ENCODE measurements around the gene NABP1. TPM values are rescaled to one million over a fixed set of nuclear protein-coding genes. Genes with fewer than 3 reads are reported as not detected.

Gene NABP1
- total and polyA plus RNA-seq, 10 of the 15 experiments (the other 5 are each of a cell fraction or from before 2014, with no cell fraction given): 22.9 to 65.7 (median 39.9) TPM

DNA sequence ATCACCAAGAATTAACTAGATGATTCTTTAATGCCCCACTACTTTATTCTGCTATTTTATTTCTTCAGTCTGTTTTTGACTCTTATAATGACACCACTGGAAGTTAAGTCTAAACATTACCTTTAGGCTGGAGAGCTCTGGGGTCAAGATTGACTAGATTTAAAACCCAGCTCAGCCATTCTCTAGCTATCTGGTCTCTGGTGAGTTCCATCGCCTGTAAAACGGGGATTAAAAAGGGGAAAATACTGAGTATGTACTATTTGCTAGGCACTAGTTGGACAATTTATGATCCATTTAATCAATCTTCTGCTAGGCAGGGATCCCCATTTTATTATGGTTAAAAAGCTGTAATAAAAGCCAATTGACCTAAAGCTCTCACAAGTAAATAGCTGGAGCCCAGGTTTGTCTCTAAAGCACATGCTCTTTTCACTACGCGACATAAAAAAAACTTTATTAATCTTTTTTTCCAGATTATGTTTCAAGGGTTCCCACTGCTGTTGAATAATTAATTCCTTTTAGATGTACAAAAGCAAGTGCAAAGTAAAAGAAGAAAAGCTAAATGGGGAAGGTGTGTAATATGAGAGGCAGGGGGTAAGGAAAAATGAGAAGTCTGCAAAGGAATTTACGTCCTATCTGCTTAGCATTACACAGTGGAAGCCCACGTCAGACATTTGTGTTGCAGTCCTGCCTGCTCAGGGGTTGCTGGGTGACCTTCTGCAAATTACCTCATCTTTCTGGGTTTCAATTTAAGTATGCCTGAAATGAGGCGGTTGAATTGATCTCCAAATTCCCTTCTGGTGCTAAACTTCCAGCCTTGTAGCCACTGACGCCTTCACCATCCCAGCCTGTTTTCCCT, 918 bp upstream of the NABP1 start (continued):
- TF ChIP-seq, protein P1, sequence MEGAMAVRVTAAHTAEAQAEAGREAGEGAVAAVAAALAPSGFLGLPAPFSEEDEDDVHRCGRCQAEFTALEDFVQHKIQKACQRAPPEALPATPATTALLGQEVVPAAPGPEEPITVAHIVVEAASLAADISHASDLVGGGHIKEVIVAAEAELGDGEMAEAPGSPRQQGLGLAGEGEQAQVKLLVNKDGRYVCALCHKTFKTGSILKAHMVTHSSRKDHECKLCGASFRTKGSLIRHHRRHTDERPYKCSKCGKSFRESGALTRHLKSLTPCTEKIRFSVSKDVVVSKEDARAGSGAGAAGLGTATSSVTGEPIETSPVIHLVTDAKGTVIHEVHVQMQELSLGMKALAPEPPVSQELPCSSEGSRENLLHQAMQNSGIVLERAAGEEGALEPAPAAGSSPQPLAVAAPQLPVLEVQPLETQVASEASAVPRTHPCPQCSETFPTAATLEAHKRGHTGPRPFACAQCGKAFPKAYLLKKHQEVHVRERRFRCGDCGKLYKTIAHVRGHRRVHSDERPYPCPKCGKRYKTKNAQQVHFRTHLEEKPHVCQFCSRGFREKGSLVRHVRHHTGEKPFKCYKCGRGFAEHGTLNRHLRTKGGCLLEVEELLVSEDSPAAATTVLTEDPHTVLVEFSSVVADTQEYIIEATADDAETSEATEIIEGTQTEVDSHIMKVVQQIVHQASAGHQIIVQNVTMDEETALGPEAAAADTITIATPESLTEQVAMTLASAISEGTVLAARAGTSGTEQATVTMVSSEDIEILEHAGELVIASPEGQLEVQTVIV (IDR thresholded peaks at IDR 0.05; ENCODE audit: borderline replicate concordance, partially characterized antibody): no peak
- TF ChIP-seq SPI1 (IDR thresholded peaks at IDR 0.05; ENCODE audit: borderline replicate concordance, insufficient read depth, low read depth, low read length): peak; percentile 17; the same call in 1 of the 2 replicates
- TF ChIP-seq, protein P2, sequence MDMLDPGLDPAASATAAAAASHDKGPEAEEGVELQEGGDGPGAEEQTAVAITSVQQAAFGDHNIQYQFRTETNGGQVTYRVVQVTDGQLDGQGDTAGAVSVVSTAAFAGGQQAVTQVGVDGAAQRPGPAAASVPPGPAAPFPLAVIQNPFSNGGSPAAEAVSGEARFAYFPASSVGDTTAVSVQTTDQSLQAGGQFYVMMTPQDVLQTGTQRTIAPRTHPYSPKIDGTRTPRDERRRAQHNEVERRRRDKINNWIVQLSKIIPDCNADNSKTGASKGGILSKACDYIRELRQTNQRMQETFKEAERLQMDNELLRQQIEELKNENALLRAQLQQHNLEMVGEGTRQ (IDR thresholded peaks at IDR 0.05; ENCODE audit: borderline replicate concordance, low read depth, low read length): no peak
- TF ChIP-seq ZNF24 (IDR thresholded peaks at IDR 0.05): no peak
- TF ChIP-seq, protein P3, sequence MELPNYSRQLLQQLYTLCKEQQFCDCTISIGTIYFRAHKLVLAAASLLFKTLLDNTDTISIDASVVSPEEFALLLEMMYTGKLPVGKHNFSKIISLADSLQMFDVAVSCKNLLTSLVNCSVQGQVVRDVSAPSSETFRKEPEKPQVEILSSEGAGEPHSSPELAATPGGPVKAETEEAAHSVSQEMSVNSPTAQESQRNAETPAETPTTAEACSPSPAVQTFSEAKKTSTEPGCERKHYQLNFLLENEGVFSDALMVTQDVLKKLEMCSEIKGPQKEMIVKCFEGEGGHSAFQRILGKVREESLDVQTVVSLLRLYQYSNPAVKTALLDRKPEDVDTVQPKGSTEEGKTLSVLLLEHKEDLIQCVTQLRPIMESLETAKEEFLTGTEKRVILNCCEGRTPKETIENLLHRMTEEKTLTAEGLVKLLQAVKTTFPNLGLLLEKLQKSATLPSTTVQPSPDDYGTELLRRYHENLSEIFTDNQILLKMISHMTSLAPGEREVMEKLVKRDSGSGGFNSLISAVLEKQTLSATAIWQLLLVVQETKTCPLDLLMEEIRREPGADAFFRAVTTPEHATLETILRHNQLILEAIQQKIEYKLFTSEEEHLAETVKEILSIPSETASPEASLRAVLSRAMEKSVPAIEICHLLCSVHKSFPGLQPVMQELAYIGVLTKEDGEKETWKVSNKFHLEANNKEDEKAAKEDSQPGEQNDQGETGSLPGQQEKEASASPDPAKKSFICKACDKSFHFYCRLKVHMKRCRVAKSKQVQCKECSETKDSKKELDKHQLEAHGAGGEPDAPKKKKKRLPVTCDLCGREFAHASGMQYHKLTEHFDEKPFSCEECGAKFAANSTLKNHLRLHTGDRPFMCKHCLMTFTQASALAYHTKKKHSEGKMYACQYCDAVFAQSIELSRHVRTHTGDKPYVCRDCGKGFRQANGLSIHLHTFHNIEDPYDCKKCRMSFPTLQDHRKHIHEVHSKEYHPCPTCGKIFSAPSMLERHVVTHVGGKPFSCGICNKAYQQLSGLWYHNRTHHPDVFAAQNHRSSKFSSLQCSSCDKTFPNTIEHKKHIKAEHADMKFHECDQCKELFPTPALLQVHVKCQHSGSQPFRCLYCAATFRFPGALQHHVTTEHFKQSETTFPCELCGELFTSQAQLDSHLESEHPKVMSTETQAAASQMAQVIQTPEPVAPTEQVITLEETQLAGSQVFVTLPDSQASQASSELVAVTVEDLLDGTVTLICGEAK (IDR thresholded peaks at IDR 0.05; ENCODE audit: borderline replicate concordance): peak; percentile 89; the same call in 1 of the 2 replicates
- TF ChIP-seq ETV6 (conservative IDR thresholded peaks at IDR 0.05 in 1 of 2, IDR thresholded peaks at IDR 0.05 in 1 of 2; ENCODE audit: borderline replicate concordance in 1 of 2, low read depth in 1 of 2): peak in 1 of 2 experiments; percentile 60; a peak in 2 of 4 replicates
- no peak for TF ChIP-seq NFXL1 (IDR thresholded peaks at IDR 0.05; ENCODE audit: borderline replicate concordance)
- TF ChIP-seq, protein P4, sequence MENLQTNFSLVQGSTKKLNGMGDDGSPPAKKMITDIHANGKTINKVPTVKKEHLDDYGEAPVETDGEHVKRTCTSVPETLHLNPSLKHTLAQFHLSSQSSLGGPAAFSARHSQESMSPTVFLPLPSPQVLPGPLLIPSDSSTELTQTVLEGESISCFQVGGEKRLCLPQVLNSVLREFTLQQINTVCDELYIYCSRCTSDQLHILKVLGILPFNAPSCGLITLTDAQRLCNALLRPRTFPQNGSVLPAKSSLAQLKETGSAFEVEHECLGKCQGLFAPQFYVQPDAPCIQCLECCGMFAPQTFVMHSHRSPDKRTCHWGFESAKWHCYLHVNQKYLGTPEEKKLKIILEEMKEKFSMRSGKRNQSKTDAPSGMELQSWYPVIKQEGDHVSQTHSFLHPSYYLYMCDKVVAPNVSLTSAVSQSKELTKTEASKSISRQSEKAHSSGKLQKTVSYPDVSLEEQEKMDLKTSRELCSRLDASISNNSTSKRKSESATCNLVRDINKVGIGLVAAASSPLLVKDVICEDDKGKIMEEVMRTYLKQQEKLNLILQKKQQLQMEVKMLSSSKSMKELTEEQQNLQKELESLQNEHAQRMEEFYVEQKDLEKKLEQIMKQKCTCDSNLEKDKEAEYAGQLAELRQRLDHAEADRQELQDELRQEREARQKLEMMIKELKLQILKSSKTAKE (IDR thresholded peaks at IDR 0.05; ENCODE audit: low read depth, poor library complexity, severe bottlenecking): peak; percentile 56
- TF ChIP-seq BACH1 (IDR thresholded peaks at IDR 0.05; ENCODE audit: borderline replicate concordance): 0 out of 2 replicates have a peak, but pooled peaks have one; percentile 17
- peak; percentile 57; the same call in 1 of the 2 replicates for TF ChIP-seq IRF4 (IDR thresholded peaks at IDR 0.05; ENCODE audit: low read depth, low read length)
- TF ChIP-seq FOXM1 (IDR thresholded peaks at IDR 0.05; ENCODE audit: low read depth, low read length): peak; percentile 80; the same call in 1 of the 2 replicates
- peak; percentile 61; the same call in 1 of the 2 replicates for TF ChIP-seq EED (IDR thresholded peaks at IDR 0.05; ENCODE audit: low read depth)
- TF ChIP-seq, protein P5, sequence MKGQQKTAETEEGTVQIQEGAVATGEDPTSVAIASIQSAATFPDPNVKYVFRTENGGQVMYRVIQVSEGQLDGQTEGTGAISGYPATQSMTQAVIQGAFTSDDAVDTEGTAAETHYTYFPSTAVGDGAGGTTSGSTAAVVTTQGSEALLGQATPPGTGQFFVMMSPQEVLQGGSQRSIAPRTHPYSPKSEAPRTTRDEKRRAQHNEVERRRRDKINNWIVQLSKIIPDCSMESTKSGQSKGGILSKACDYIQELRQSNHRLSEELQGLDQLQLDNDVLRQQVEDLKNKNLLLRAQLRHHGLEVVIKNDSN (IDR thresholded peaks at IDR 0.05; ENCODE audit: borderline replicate concordance, extremely low read length, insufficient read depth, low read depth, low read length): no peak
- TF ChIP-seq POLR2A (IDR thresholded peaks at IDR 0.05; ENCODE audit: low read depth, low read length): no peak
- TF ChIP-seq, protein P6, sequence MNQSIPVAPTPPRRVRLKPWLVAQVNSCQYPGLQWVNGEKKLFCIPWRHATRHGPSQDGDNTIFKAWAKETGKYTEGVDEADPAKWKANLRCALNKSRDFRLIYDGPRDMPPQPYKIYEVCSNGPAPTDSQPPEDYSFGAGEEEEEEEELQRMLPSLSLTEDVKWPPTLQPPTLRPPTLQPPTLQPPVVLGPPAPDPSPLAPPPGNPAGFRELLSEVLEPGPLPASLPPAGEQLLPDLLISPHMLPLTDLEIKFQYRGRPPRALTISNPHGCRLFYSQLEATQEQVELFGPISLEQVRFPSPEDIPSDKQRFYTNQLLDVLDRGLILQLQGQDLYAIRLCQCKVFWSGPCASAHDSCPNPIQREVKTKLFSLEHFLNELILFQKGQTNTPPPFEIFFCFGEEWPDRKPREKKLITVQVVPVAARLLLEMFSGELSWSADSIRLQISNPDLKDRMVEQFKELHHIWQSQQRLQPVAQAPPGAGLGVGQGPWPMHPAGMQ (IDR thresholded peaks at IDR 0.05; ENCODE audit: borderline replicate concordance): no peak
